Amniotic stem cell (primary cell): Measurements from ENCODE around the gene MDM4.
"Not testable (repeated sequence)": the region's sequence is repeated elsewhere in the genome, so short reads cannot be mapped to it uniquely, and the experiment has no call there.

Experiments
- DNase-seq: peaks from one replicate; lab custom pipeline; 2025; lab: John Stamatoyannopoulos, UW

MDM4 gene

DNA sequence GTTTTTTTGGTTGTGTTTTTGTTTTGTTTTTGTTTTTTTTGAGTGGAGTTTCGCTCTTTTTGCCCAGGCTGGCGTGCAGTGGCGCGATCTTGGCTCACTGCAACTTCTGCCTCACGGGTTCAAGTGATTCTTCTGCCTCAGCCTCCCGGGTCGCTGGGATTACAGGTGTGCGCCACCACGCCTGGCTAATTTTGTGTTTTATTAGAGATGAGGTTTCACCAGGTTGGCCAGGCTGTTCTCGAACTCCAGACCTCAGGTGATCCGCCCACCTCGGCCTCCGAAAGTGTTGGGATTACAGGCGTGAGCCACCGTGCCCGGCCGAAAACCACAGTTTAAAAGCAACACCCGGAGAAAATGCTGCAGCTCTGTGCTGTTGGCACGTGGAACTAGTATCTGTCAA lies 1.2 kb downstream of the MDM4 start:
- DNase-seq: not testable (repeated sequence)

DNA sequence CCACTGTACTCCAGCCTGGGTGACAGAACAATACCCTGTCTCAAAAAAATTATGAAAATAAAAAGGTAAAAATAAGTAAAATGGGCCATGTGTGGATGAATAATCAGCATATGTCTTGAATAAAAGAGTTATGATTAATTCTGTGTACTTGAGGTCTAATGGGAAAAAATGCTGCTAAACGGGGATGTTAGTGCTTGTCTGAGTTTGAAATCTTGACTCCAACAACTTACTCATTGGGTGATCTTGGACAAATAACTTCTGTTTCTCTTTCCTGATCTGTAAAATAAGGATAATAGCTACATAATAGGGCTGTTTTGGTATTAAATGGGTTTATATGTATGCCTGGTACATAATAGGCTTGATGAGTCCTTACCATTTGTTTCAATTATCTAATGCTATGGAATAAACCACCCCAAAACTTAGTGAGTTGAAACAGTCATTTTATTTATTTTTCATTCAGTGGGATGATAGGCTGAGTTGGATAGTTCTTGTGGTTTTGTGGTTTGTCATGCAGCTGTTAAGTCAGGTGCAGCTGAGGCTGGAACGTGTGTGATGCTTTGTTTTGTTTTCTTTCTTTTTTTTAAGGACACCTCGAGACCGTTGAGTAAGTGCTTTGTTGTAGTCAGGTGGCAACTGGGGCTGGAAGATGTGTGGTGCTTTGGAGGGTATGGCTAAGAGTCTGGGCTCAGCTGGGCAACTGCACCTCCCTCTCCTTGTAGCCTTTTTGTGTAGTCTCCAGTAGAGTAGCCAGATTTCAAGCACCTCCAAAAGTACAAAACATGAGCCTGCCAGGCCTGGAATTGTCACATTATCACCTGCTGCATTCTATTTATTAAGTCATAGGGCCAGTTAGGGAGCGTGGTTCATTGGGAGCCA lies 4.9 kb downstream of the MDM4 start:
- DNase-seq: no peak

DNA sequence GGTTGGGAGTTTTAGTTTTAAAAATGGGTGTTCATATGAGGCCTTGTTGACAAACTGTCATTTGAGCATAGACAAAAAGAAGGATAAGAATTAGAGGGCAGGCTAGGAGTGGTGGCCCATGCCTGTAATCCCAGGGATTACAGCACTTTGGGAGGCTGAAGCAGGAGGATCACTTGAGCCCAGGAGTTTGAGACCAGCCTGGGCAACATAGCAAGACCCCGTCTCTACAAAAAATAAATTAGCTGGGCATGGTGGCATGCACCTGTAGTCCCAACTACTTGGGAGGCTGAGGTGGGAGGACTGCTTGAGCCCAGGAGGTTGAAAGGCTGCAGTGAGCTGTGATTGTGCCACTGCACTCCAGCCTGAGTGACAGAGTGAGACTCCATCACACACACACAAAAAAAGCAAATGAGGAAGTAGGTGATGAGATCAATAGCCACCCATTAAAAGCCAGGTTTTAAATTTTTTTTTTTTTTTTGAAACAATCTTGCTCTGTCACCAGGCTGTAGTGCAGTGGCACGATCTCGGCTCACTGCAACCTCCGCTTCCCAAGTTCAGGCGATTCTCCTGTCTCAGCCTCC lies 5.8 kb downstream of the MDM4 start:
- not testable (repeated sequence) for DNase-seq

DNA sequence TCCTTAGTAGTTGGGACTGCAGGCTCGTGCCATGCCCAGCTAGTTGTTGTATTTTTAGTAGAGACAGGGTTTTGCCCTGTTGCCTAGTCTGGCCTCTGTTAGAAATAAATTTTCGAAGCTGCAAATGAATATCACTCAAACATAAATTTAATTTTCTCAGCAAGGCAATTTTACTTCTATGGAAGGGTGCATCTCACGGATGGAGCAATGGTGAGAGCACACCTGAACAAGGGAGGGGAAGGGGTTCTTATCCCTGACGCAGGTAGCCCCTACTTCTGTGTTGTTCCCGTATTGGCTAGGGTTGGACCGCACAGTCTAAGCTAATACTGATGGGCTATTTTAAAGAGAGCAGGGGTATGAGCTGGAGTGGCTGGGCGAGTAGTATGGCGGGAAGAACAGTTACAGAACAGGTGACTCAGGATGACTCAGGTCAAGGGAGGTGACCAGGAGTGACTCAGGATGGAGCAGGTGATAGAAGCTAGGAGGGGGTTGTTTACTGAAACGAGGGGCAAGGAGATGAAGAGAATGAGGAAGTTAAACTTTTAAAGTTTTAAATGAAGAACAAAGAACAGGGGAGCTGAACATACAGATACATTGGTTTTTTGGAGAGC lies 7.5 kb downstream of the MDM4 start:
- no peak for DNase-seq

DNA sequence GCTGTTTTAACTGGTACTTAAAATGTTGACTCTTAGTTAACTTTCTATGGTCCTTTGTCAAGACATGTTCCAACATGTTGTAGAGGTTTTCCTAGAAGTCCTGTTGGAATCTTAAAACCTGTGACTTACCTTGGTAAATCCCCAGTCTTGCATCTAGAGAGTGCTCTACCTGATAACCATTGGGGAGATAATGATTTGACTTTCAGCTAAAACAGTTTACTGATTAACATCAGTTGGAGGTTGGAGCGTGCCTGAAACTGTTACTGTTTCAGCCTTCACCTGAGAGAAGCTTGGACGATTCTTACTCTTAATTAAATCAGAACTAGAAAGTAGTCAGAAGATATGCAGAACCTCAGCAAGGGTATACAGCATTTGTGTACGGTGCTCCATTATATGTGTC lies 8.8 kb downstream of the MDM4 start:
- no peak for DNase-seq

DNA sequence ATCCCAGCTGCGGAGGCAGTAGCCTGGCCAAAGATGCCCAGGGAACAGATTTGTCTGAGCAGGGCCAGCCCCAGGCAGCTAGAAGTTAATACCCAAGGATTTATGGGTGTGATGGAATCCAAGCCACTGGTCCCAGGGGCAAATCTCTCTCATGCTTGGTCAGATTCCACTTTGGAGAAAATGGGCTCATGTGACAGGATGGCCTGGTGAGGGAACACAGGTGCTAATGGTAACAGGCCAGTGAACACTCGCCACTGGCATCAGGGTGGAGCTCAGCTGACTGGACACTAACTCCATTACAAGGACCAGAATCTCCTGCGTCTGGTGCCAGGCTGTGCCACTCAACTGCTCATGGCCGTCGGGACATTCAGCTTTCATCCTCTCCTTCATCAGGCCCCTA lies 12.0 kb downstream of the MDM4 start:
- no peak for DNase-seq

DNA sequence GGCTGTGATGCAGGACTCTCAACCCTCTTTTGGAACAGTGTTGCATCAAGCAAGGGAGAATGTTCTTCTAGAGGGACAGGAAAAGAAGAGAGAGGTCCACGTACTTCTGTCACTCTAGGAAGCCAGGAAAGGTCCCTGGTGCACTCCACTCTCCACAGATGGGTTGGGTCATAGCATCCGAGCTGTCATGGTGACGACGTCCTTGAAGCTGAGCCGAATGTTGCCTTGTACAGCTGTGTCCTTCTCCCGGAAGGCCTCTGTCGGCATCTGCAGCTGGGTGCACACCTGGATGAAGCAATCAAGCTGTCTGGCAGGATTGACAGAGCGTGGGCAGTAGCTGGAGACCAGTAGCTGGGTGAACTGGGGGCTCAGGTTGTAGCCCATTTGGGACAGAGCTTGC lies 12.5 kb downstream of the MDM4 start:
- DNase-seq: no peak

DNA sequence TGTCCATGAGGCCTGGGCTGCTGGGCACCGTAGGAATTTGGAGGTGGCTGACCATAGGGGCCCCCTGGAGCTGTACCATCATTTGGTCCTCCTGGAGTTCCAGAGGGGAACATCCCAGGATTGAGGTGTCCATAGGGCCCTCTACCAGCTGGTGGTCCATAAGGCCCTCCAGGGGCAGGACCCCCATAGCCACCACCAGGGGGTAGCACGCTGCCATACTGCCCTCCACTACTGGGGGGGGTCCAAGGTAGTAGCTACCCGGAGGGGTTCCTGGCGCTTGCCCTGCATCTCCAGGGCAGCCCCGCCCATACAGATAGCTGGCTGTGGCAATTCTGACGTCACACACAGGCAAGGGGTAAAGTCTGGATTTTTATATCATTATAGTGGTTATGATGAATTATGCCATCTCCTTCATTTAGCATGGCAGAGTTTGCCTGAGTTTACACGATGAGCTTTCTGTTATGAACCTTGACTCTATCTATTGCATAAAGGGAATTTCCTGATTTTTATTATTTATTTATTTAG lies 13.2 kb downstream of the MDM4 start:
- DNase-seq: no peak

DNA sequence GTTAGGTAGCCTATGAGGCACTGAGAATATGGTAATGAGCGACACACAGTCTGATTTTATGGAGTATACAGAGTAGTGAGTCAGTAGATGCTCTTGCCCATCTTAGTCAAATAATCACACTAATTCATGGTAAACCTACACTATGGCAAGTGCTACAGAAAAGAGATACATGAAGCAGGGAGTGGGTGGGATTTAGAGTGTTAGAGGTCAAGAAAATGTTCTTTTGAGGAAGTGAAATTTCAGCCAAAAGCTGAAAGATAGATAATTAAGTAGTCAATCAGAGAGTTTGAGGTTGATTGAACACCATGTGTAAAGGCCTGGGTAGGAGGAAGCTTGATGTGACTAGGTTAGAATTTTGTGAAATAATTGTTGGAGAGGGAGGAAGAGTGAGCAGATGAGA lies 14.7 kb downstream of the MDM4 start:
- no peak for DNase-seq

DNA sequence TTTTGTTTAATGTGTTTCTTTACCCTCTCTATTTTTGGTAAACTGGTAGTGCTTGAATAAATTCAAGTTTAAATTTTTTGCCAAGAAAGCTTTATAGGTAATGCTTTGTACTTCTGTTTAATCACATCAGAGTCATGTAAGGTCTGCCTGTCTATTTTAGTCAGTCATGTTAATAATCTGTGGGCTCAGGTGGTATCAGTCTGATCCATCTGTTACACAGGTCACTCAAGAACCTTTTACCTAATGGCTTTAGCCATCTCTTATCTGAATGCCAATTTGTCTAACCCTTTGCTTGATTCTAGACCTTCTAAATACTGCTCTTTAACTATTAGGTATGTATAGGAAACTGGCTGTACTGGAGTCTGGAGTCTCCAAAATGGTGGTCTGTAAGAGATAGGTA lies 16.6 kb downstream of the MDM4 start:
- DNase-seq: no peak

DNA sequence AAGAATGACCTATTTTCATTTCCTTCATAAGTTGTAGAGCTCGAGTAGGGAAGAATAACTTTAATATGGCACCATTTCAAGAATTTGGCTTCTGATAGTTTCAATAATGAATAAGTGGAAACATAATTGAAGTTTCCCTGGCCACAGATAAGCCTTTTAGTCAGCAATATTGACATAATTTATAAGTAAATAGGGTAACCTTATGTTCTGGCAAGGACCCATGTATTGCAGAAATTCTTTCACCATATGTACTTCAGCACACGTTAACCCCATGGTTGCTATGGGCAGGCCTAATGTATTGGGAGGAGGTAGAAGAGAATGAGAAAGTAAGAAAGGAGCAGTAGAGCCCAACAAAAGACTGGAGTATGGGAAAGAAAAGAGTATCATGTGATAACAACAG lies 25.4 kb downstream of the MDM4 start:
- DNase-seq: no peak

DNA sequence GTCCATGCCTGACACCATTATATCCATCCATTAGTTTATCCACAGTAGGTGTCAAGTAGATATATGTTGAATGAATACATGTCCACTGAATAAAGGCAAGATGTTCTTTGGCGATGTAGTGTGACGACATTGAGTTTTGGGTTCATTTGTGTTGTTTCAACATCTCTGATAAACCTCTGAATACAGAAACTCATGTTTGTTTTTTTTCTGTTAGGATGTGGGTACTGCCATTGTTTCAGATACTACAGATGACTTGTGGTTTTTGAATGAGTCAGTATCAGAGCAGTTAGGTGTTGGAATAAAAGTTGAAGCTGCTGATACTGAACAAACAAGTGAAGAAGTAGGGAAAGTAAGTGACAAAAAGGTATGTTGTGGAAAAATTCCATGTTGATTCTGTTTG lies 28.1 kb downstream of the MDM4 start:
- no peak for DNase-seq

DNA sequence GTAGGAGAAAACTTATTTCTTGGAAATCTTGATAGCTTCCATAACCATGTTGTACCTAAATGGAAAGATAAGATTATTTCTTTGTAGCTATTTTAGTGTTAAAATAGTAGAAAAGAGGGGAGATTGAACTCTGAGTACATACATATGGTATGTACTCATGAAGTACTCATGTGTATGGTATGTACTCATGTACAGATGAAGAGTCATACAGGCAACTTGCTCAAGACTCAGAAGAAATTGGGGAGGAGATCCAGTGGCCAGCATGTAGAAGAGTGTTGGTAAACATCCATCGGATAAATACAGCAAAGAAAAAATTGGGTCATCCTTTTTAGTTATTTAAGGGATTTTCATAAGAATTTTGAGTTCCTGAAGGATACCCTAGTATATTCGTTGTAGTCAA lies 29.0 kb downstream of the MDM4 start:
- no peak for DNase-seq

DNA sequence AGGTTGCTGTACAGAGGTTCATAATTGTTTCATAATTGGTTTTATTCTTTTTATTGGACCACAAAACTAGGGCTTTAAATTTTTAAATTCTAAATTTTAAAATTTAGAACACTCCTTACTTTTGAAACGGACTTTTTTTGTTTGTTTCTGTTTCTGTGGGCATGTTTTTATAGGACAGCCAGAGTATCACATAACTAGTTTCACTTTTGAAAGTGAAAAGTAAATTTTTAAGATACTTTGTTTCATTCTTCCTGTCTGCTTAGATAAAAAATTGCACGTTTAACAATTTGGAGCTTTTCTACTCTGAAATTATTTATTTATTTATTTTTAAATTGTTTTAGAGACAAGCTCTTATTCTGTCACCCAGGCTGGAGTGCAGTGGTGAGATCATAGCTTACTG lies 29.7 kb downstream of the MDM4 start:
- no peak for DNase-seq

DNA sequence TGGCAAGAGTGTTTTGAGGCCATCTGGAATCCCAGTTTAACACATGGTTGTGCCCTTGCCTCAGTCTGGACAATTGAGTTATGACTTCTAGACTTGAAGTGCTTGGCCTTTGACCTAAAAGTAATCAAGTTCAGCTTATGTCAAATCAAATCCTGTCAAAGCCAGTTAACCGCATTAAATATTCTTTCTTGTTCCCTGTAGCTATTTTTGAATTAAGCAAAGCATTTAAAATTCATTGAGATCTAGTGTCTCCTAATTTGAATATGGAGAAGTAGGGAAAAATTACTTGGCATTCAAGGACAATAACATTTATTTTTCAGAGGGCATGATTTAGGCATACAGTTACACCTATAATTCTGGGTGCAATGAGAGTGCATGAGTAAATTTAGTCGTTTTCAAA lies 32.1 kb downstream of the MDM4 start:
- no peak for DNase-seq

DNA sequence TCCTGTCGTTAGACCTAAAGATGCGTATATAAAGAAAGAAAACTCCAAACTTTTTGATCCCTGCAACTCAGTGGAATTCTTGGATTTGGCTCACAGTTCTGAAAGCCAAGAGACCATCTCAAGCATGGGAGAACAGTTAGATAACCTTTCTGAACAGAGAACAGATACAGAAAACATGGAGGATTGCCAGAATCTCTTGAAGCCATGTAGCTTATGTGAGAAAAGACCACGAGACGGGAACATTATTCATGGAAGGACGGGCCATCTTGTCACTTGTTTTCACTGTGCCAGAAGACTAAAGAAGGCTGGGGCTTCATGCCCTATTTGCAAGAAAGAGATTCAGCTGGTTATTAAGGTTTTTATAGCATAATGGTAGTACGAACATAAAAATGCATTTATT lies 33.1 kb downstream of the MDM4 start:
- no peak for DNase-seq

DNA sequence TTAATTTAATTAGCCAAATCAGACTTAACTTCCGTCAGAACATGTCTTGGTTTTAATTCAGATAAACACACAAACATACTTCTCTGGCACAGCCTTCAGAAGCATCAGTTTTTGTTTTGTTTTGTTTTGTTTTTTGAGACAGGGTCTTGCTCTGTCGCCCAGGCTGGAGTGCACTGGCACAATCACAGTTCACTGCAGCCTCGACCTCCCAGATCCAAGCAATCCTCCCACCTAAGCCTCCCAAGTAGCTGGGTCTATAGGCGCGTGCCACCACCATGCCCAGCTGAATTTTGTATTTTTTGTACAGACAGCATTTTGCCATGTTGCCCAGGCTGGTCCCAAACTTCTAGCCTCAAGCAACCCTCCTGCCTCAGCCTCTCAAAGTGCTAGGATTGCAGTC lies 34.7 kb downstream of the MDM4 start:
- DNase-seq: no peak

DNA sequence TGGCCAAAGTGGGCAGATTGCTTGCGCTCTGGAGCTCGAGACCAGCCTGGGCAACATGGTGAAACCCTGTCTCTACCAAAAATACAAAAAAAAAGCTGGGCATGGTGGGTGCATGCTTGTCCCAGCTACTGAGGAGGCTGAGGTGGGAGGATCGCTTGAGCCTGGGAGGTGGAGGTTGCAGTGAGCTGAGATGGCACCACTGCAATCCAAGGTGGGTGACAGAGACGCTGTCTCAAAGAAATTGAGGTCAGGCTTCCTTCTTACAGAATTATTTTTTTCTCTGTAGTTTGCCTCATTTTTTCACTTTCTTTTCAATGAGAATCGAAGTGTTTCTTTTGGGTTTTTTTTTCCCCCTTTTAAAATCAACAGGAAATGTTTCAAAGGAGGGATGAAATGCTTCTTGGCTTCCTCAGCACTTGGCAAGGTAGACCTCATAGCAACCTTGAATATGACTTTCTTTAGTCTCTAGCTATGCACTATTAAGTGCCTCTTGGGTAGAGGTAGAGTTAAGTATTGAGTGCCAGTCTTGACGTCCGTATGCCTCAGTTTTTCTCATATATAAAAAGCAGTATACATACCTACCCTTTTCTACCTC lies 40.3 kb downstream of the MDM4 start:
- no peak for DNase-seq

DNA sequence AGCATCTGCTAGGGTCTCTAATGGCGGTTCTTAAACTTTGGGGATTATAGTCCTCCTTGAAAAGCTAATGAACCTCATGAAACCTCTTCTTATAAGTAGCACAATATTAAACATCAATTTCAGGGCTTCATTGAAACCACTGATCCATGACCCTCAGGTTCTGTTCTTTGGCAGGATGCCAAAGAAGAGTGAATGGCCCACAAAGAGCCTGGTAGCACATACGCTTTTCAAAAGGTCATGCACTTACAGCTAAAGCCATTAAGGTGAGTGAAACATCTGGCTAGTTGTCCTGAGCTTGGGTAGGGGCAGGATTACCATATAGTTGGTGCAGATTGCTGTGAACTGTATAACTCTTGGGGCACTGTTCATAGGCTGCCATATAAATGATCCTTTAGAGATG lies 42.3 kb downstream of the MDM4 start:
- DNase-seq: no peak

DNA sequence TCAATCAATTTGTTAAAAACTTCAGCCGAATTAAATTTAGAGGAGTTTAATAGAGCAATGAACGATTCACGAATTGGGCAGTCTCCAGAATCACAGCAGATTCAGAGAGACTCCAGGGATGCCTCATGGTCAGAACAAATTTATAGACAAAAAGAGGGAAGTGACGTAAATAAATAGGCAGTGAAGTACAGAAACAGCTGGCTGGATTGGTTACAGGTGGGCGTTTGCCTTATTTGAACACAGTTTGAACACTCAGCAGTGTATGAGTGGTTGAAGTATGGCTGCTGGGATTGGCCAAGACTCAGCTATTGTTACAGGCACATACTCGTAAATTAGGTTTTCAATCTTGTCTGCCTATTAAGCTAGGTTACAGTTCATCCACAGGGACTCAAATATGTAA lies 43.8 kb downstream of the MDM4 start:
- not testable (repeated sequence) for DNase-seq

DNA sequence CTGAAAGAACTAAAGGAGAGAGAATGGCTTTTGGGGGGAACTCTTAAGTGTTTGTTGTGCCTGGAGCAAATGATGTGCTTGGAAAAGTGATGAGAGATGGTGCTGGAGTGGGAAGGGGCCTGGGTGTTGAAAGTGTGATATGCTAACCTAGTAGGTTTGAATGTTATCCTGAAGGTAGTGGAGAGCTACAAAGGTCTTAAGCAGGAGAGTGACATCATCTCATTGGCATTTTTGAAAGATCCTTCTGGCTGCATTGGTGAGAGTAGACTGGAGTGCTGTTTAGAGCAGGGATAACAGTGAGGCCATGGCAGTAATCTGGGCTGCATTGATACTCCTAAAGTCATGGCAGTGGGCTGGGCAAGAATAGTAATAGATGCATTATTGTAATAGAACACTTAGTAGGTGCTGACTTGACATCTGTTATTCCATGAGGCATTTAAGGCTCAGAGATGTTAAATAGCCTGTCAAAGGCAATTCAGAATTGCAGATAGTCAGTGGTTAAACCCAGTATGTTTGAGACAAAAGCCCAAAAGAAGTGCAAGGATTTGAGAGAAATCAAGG lies 44.5 kb downstream of the MDM4 start:
- DNase-seq: no peak
